Mesenchymal stem cell (in vitro differentiated cells and primary cell): ENCODE measurements around the gene VPS35L.

ENCODE experiments used
- DNase-seq: peaks from one replicate; pipeline ENCODE4 v3.0.0-alpha.2; 2013
- H2AFZ ChIP-seq: one replicate; pipeline ENCODE4 v1.6.1; 2013; ENCODE audit warnings: low read depth, mild to moderate bottlenecking, control low read depth, inconsistent platforms, low read length, moderate library complexity
- H2AK5ac ChIP-seq: 2 replicates; pipeline ENCODE4 v1.6.1; 2013; ENCODE audit warnings: low read length, moderate library complexity, mild to moderate bottlenecking, inconsistent platforms; ENCODE audit not compliant: severe bottlenecking
- H2BK120ac ChIP-seq: one replicate; pipeline ENCODE4 v1.6.1; 2013; ENCODE audit warnings: low read depth, mild to moderate bottlenecking, inconsistent platforms, low read length, moderate library complexity
- H2BK12ac ChIP-seq, 2 experiments: one replicate each; pipeline ENCODE4 v1.6.1; 2013; ENCODE audit warnings: inconsistent platforms in 2 of 2, low read length in 2 of 2, mild to moderate bottlenecking in 2 of 2, moderate library complexity in 2 of 2, control low read depth in 1 of 2
- H2BK15ac ChIP-seq: one replicate; pipeline ENCODE4 v1.6.1; 2013; ENCODE audit warnings: mild to moderate bottlenecking, low read depth, inconsistent platforms; ENCODE audit not compliant: poor library complexity, severe bottlenecking
- H2BK5ac ChIP-seq: 2 replicates; pipeline ENCODE4 v1.6.1; 2013; ENCODE audit warnings: low read depth, mild to moderate bottlenecking, low read length, control low read depth, inconsistent platforms; ENCODE audit not compliant: poor library complexity, severe bottlenecking
- H3K14ac ChIP-seq, 2 experiments: one replicate each; pipeline ENCODE4 v1.6.1; 2013; ENCODE audit warnings: inconsistent platforms in 2 of 2, low read length in 2 of 2, control low read depth in 1 of 2, mild to moderate bottlenecking in 1 of 2, moderate library complexity in 1 of 2
- H3K18ac ChIP-seq, 2 experiments: one replicate each; pipeline ENCODE4 v1.6.1; 2013; ENCODE audit warnings: inconsistent platforms in 2 of 2, low read length in 2 of 2, control low read depth in 1 of 2, low read depth in 1 of 2, mild to moderate bottlenecking in 1 of 2
- H3K23ac ChIP-seq, 2 experiments: one replicate each; pipeline ENCODE4 v1.6.1; 2013; ENCODE audit warnings: inconsistent platforms in 2 of 2, low read length in 2 of 2, mild to moderate bottlenecking in 2 of 2, moderate library complexity in 2 of 2, control low read depth in 1 of 2
- H3K27ac ChIP-seq: 2 replicates; pipeline ENCODE4 v1.5.1; 2013; ENCODE audit warnings: mild to moderate bottlenecking, moderate library complexity, low read length, control low read depth, inconsistent platforms; ENCODE audit not compliant: poor library complexity, severe bottlenecking
- H3K27me3 ChIP-seq, 2 experiments: 2 replicates each; pipeline versions ENCODE4 v1.6.1 to v1.7.0; 2013; ENCODE audit warnings: low read length in 2 of 2, mild to moderate bottlenecking in 2 of 2, moderate library complexity in 2 of 2, control low read depth in 1 of 2, inconsistent platforms in 1 of 2; ENCODE audit not compliant: control insufficient read depth in 1 of 2, insufficient read depth in 1 of 2
- H3K36me3 ChIP-seq, 2 experiments: 2 replicates each; pipeline versions ENCODE4 v1.6.1 to v1.7.0; 2013; ENCODE audit warnings: low read length in 2 of 2, control low read depth in 1 of 2, inconsistent platforms in 1 of 2, low read depth in 1 of 2, mild to moderate bottlenecking in 1 of 2; ENCODE audit not compliant: insufficient read depth in 2 of 2, control insufficient read depth in 1 of 2
- H3K4ac ChIP-seq, 2 experiments: one replicate each; pipeline ENCODE4 v1.6.1; 2013; ENCODE audit warnings: inconsistent platforms in 2 of 2, low read length in 2 of 2, mild to moderate bottlenecking in 2 of 2, moderate library complexity in 2 of 2, control low read depth in 1 of 2, low read depth in 1 of 2
- H3K4me1 ChIP-seq: 2 replicates; pipeline ENCODE4 v1.6.1; 2013; ENCODE audit warnings: low read depth, low read length, control low read depth; ENCODE audit not compliant: control insufficient read depth, insufficient read depth
- H3K4me2 ChIP-seq: 2 replicates; pipeline ENCODE4 v1.6.1; 2013; ENCODE audit warnings: low read length, mild to moderate bottlenecking, inconsistent platforms; ENCODE audit not compliant: poor library complexity, severe bottlenecking
- H3K4me3 ChIP-seq, 2 experiments: 2 replicates each; pipeline versions ENCODE4 v1.5.1 to v1.7.0; 2013; ENCODE audit warnings: low read length in 2 of 2, mild to moderate bottlenecking in 2 of 2, control low read depth in 1 of 2, low read depth in 1 of 2; ENCODE audit not compliant: insufficient read depth in 1 of 2
- H3K79me1 ChIP-seq: replicated peaks from 2 replicates; pipeline ENCODE4 v1.6.1; 2013; ENCODE audit warnings: mild to moderate bottlenecking, control low read depth, low read length, inconsistent platforms; ENCODE audit not compliant: poor library complexity, severe bottlenecking
- H3K9ac ChIP-seq: 2 replicates; pipeline ENCODE4 v1.7.0; 2013; ENCODE audit warnings: mild to moderate bottlenecking, low read length, moderate library complexity
- H3K9me3 ChIP-seq: 2 replicates; pipeline ENCODE4 v1.7.0; 2013; ENCODE audit warnings: mild to moderate bottlenecking, low read length; ENCODE audit not compliant: control insufficient read depth
- H4K8ac ChIP-seq: one replicate; pipeline ENCODE4 v1.6.1; 2013; ENCODE audit warnings: inconsistent platforms, mild to moderate bottlenecking, low read length, moderate library complexity
- H4K91ac ChIP-seq: one replicate; pipeline ENCODE4 v1.6.1; 2013; ENCODE audit warnings: mild to moderate bottlenecking, low read length, inconsistent platforms
- WGBS: methylation state at CpG from one replicate; pipeline ENCODE4 v1.1.7; 2013; ENCODE audit warnings: mixed read lengths; 5-methylcytosine and 5-hydroxymethylcytosine counted together

The VPS35L gene

DNA sequence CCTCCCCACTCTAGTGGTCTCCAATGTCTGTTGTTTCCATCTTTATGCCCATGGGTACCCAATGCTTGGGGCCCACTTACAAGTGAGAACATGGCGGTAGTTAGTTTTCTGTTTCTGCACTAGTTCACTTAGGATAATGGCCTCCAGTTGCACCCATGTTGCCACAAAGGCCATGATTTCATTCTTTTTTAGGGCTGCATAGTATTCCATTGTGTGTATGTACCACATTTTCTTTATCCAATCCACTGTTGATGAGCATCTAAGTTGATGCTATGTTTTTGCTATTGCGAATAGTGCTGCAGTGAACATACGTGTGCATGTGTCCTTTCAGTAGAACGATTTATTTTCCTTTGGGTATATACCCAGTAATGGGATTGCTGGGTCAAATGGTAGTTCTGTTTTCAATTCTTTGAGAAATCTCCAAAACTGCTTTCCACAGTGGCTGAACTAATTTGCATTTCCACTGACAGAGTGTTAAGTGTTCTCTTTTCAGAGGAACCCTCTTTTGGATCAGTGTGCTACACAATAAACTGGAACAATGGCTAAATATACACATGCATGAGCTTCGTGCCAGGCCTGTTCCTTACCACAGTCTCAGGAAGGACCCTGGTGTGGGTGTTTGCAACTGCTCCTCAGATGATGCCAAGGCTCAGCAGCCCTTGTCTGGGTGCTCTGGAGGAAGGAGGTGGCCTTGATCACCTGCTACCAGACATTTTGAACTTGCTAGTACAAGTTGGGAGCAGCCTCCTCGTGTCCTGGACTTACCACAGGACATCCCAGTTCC is 128.1 kb downstream of the VPS35L start:
- Histone ChIP-seq H3K4me3 (no peak overlapping the region), H3K9me3 (peaks cover 9% of the 10 kb centered on the region), H3K4me2 (no peak overlapping the region), H3K23ac (no peak overlapping the region), H3K79me1 (peaks cover 2% of the 10 kb centered on the region), H3K36me3 (peaks cover 49 to 82% of the 10 kb centered on the region in 2 experiments), H4K8ac (no peak overlapping the region), H3K4me1 (peaks cover 7% of the 10 kb centered on the region), H2AFZ (no peak overlapping the region), H2BK15ac (no peak overlapping the region), H4K91ac (no peak overlapping the region), H3K9ac (no peak overlapping the region), H3K18ac (no peak overlapping the region), H2AK5ac (no peak overlapping the region), H3K27ac (no peak overlapping the region), H2BK120ac (no peak overlapping the region), H3K14ac (no peak overlapping the region), H3K4ac (no peak overlapping the region), H2BK12ac (no peak overlapping the region), H2BK5ac (no peak overlapping the region), H3K27me3 (no peaks in the 10 kb centered on the region)
- DNase-seq: no peak
- 95% methylated on average over 6 of the region's 6 CpGs for WGBS

DNA sequence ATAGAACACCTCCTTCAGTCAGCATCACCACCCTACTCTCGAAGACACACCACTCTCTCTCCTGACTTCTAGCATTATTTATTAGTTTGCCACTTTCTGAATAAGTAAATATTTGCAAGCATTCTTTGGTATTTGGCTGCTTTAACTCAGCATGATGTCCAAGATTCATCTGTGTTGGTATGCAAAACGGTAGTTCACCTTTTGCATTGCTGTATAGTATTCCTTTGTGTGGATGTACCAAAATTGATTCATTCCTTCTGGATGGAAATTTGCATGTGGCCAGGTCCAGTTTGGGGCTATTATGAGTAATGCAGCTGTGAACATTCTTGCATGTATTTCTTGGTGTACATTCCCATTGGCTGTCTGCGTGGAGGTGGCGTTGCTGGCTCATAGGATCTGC is 129.7 kb downstream of the VPS35L start:
- no peak overlapping the region for H2BK120ac ChIP-seq
- no peak overlapping the region for H2BK5ac ChIP-seq
- H3K4me1 ChIP-seq: peaks cover 7% of the 10 kb centered on the region
- no peak overlapping the region for H3K4me2 ChIP-seq
- H2BK15ac ChIP-seq: no peak overlapping the region
- H2AK5ac ChIP-seq: no peak overlapping the region
- H3K14ac ChIP-seq: no peak overlapping the region
- H3K4ac ChIP-seq: no peak overlapping the region
- peaks cover 2% of the 10 kb centered on the region for H3K79me1 ChIP-seq
- no peak overlapping the region for H2BK12ac ChIP-seq
- H3K4me3 ChIP-seq: no peak overlapping the region
- no peaks in the 10 kb centered on the region for H3K27me3 ChIP-seq
- H4K91ac ChIP-seq: no peak overlapping the region
- H3K18ac ChIP-seq: no peak overlapping the region
- H3K9ac ChIP-seq: no peak overlapping the region
- WGBS: 95% methylated on average over 3 of the region's 4 CpGs
- H3K23ac ChIP-seq: no peak overlapping the region
- no peak for DNase-seq
- H3K36me3 ChIP-seq: peaks cover 49 to 82% of the 10 kb centered on the region in 2 experiments
- H3K9me3 ChIP-seq: peaks cover 9% of the 10 kb centered on the region
- H2AFZ ChIP-seq: no peak overlapping the region
- H4K8ac ChIP-seq: no peak overlapping the region
- no peak overlapping the region for H3K27ac ChIP-seq

DNA sequence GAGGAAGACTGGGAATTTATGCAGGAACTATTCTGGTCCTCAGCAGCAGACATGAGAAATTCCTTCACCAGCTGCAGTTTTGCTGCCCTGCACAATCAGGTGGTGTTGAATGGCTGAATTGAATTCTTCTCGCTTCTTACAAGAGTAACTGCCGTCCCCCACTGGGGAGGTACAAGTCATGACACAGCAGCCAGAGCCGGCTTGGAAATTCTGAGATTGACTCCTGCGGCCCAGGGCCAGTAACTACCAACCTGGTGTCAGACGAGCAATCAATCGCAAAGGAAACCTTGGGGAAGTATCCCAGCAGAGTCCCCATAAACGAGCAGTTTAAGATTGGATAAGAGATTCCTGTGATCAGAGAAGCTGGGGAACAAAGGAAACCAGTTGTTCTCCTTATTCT is 131.8 kb downstream of the VPS35L start:
- H2BK12ac ChIP-seq: no peak overlapping the region
- H3K27ac ChIP-seq: no peak overlapping the region
- H3K14ac ChIP-seq: no peak overlapping the region
- no peak overlapping the region for H4K91ac ChIP-seq
- H2BK5ac ChIP-seq: no peak overlapping the region
- no peak overlapping the region for H2AFZ ChIP-seq
- H3K23ac ChIP-seq: no peak overlapping the region
- no peak overlapping the region for H3K4me3 ChIP-seq
- H4K8ac ChIP-seq: no peak overlapping the region
- H3K9me3 ChIP-seq: peaks cover 9% of the 10 kb centered on the region
- H3K27me3 ChIP-seq: no peaks in the 10 kb centered on the region
- no peak overlapping the region for H3K9ac ChIP-seq
- H3K18ac ChIP-seq: no peak overlapping the region
- no peak overlapping the region for H2AK5ac ChIP-seq
- H3K79me1 ChIP-seq: peaks cover 3% of the 10 kb centered on the region
- peaks cover 51 to 78% of the 10 kb centered on the region in 2 experiments for H3K36me3 ChIP-seq
- DNase-seq: no peak
- H3K4ac ChIP-seq: no peak overlapping the region
- WGBS: 94% methylated on average over 7 of the region's 7 CpGs
- H3K4me2 ChIP-seq: no peak overlapping the region
- no peak overlapping the region for H2BK120ac ChIP-seq
- no peak overlapping the region for H2BK15ac ChIP-seq
- H3K4me1 ChIP-seq: peaks cover 10% of the 10 kb centered on the region

DNA sequence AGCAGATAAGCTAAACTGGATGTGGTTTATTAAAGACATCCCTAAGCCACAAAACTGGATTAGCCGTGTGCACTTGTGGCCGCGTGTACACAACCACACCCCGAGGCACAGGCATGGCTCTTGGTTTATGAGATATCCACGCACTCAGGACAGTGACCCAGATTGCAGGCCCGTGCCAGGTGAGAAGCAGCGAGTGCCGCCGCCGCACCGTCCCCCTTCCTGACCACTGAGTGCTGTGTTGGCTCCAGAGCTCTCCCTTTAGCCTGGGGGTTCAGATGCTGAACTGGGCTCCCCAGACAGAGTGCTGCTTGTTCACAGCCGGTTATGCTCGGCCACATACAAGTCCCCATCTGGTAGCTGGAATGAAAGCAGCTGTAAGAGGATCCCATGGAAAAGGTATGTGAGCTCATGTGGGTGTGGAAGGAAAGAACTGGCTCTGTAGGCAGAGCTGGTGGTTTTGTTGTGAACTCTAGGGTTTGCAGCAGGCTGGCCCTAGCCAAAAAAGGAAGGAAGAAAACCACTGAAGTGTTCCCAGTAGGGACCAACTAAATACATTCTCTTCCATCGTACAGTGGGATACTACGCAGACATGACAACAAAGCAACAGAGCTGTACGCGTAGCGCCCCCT is 133.0 kb downstream of the VPS35L start:
- H2BK12ac ChIP-seq: no peak overlapping the region
- H4K8ac ChIP-seq: no peak overlapping the region
- no peaks in the 10 kb centered on the region for H3K27me3 ChIP-seq
- H4K91ac ChIP-seq: no peak overlapping the region
- 95% methylated on average over 18 of the region's 18 CpGs for WGBS
- DNase-seq: no peak
- H3K36me3 ChIP-seq: peaks cover 46 to 76% of the 10 kb centered on the region in 2 experiments
- no peak overlapping the region for H2BK5ac ChIP-seq
- no peak overlapping the region for H3K9ac ChIP-seq
- H3K14ac ChIP-seq: no peak overlapping the region
- no peak overlapping the region for H2AFZ ChIP-seq
- no peak overlapping the region for H2AK5ac ChIP-seq
- no peak overlapping the region for H3K4me3 ChIP-seq
- no peak overlapping the region for H3K27ac ChIP-seq
- H2BK120ac ChIP-seq: no peak overlapping the region
- peaks cover 6% of the 10 kb centered on the region for H3K9me3 ChIP-seq
- H3K4ac ChIP-seq: no peak overlapping the region
- H3K18ac ChIP-seq: no peak overlapping the region
- no peak overlapping the region for H3K23ac ChIP-seq
- H2BK15ac ChIP-seq: no peak overlapping the region
- H3K4me1 ChIP-seq: peaks cover 10% of the 10 kb centered on the region
- peaks cover 3% of the 10 kb centered on the region for H3K79me1 ChIP-seq
- H3K4me2 ChIP-seq: no peak overlapping the region
